Activated T-helper 1 cell treated with Interleukin-2 at 50 U/mL for 16 hours (primary cell): ENCODE measurements around the gene ARL15.

Experiments
- DNase-seq: peaks from one replicate; pipeline ENCODE4 v3.0.0-alpha.2; 2020; ENCODE audit warnings: low read depth

The ARL15 gene

DNA sequence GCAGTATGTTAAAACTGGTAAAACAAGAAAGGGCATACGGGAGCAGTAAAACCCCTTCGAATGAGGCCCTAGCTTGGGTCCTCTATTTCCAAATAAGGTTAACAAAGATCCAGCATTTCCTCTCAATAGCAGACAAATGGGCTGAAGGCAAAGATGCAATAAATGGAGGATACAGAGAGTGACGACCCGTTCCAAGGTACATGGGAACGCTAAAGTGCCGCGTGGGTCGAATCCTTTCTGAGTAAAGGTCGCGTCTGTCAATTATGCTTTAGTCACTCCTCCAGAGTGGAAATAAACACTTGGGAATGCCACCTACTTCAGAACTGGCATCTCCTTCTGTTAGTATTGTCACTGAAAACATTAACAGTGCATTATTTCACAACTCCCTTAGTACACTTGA lies 24.7 kb downstream of the ARL15 start:
- no peak for DNase-seq

- no peak for DNase-seq
These were observed 25.8 kb downstream of the ARL15 start for GRCh38 chr5:54284586-54284985.

- no peak for DNase-seq
These were observed 27.5 kb downstream of the ARL15 start for GRCh38 chr5:54282876-54283275.

GRCh38 chr5:54281960-54282692 lies 28.2 kb downstream of the ARL15 start:
- no peak for DNase-seq

DNA sequence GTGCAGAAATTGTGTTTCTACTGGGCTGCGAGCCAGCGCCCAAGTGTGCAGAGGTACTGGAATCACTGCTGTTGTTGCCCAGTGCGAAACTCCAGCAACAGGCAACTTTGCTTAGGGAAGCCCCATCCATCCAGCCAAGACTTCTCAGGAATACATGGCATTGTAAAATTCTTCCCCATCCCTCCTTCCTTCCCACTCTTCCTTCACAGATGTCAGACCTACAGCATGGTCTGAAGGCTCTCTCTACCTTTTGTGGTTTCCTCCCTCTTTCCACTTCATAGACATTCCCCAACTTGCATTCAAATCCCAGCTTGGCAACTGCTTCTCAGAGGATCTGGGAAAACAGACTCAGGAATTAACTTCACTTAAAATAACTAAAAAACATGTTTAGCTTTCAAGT lies 30.4 kb downstream of the ARL15 start:
- no peak for DNase-seq

DNA sequence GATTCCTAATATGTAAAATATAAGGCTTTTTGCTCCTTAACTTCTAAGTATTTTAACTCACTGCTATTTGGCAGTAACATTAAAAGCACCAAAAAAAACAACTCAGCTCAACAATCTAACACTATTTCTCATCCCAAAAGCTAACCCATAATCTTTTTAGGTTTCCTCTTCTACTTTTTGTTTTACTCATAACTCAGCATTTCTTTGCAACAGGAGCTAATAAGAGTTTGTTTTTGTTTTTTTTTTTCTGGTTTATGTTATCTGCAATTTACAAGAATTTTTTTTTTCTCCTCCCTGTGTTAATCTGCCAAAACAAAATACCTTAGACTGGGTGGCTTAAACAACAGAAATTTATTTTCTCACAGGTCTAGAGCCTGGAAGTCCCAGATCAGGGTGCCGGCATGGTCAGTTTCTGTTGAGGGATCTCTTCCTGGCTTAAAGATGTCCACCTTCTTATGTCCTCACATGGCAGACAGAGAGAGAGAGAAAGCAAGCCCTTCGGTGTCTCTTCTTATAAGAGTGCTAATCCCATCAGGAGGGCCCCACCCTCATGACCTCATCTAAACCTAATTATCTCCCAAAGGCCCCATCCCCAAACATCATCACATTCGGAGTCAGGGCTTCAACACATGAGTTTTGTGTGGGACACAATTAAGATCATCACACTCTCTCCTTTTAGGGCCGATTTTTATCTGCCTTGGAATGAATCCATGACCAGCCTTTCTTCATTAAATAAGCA lies 31.2 kb downstream of the ARL15 start:
- no peak for DNase-seq

- DNase-seq: no peak
These were observed 32.1 kb downstream of the ARL15 start for GRCh38 chr5:54278036-54278830.

GRCh38 chr5:54276048-54276447 lies 34.3 kb downstream of the ARL15 start:
- DNase-seq: no peak

- DNase-seq: no peak
These were observed 35.0 kb downstream of the ARL15 start for GRCh38 chr5:54275361-54275760.

DNA sequence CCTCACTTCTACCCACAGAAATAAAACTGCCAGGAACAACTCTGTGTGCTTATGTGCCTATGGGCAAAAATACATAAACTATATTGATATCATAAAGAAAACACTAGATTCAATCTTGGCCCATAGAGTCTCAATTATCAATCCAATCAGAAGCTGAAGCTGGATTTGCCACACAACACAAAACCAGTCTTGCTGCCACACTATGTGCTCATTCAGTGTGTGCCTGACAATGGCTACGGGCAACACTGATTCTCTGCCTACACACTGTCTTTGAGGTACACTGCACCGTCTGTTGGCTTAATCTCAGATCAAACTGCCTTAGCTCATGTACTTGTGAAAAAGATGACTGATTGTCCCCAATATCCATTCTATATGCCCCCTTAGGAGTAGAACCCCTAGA lies 35.4 kb downstream of the ARL15 start:
- no peak for DNase-seq

DNA sequence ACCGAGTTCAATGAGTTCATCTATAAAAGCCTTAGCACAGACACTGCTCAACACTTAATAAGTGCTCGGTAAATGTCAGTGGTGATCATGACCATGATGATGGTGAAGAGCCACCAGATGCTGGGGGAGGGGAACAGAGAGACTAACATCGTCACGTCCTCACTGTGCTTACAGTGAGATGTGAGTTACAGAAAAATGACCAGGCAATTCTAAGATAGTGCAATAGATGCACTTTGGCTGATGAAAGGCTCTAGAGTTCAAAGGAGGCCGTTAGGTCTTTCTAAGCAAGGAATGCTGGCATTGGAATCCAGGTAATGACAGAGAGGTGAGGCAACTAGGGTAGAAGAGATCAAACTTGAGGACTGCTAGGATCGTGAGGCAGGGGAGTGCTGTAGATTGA lies 36.7 kb downstream of the ARL15 start:
- no peak for DNase-seq

- no peak for DNase-seq
These were observed 37.6 kb downstream of the ARL15 start for GRCh38 chr5:54272746-54273145.

GRCh38 chr5:54270326-54270725 lies 40.0 kb downstream of the ARL15 start:
- DNase-seq: no peak

DNA sequence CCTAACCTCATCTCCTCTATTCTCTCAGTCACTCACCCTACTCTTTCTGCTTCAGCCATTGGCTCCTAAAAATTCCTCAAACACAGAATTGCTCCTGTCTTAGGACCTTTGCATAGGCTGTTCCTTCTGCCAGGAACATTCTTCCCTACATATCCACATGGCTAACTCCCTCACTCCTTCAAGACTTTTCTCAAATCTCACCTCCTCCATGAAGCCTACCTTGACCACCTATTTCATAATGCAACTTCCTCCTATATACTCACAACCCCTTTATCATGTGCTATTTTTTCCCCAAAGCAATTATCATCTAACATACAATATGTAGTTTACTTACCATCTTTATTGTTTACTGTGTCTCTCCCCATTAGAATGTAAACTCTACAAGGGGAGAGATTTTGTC lies 45.8 kb downstream of the ARL15 start:
- DNase-seq: no peak

- DNase-seq: no peak
These were observed 46.9 kb downstream of the ARL15 start for GRCh38 chr5:54263447-54263846.

DNA sequence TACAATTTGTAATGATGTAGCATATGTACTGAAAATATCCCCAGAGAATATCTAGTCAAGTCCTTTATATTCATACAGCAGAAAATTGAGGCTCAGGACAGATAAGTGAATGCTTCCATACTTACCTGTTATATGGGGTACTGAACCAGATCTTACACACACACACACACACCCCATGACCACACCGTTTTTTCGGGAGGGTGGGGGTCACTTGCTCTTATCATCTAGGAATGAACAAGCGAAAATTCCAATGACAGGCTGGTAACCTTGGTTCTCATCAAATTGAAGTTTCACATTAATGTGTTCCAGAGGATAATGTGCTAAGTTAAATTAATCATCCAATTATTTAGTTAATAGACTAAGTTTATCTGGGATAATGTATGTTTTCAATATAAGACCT lies 48.8 kb downstream of the ARL15 start:
- no peak for DNase-seq

- DNase-seq: no peak
These were observed 50.4 kb downstream of the ARL15 start for GRCh38 chr5:54259981-54260380.

- DNase-seq: no peak
These were observed 51.3 kb downstream of the ARL15 start for GRCh38 chr5:54259090-54259489.

- no peak for DNase-seq
These were observed 52.8 kb downstream of the ARL15 start for GRCh38 chr5:54257366-54258118.

DNA sequence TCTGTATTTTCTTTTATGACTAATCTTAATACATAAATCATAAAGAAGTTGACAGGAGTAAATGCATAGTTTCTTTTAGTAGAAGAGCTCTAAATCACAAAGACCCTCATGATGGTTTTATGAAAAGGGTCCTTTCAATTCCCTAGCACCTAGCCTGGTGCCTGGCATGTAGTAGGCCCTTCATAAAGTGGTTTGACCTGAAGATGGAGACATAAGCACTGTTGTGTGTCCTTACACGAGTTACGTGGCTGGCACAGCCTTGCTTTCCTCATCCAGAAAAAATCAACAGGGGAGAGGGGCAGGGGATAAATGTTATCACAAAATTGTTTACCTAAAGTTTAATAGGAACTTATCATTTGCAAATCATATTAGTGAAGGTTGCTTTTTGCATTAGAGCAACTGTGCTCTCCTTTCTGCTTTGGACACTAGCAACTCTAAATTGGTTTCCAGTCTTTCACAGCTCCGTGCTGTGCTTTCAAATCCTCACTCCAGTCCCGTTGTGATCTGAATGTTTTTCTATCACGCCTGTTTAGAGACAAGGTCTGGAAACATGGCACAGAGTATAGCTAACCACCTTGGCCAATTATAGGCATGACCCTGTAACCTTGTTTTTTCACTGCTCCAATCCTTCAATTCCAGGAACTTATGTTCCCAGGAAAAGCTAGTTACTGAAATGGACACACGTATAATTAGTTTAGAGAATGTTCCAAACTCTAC lies 55.7 kb downstream of the ARL15 start:
- no peak for DNase-seq

- no peak for DNase-seq
These were observed 58.4 kb downstream of the ARL15 start for GRCh38 chr5:54251981-54252380.
